Endothelial cell (in vitro differentiated cells): ENCODE measurements around the gene CFAP61. TPM values are rescaled to one million over a fixed set of nuclear protein-coding genes. Genes with fewer than 3 reads are reported as not detected.

Experiments
- DNase-seq: peaks from one replicate; pipeline ENCODE4 v3.0.0; 2021; ENCODE audit warnings: low spot score
- H3K27ac Mint-ChIP-seq: one replicate; pipeline ENCODE4 v1.8.0; 2021; ENCODE audit warnings: mixed read lengths, inconsistent platforms; ENCODE audit not compliant: unreplicated experiment
- H3K27me3 Mint-ChIP-seq: one replicate; pipeline ENCODE4 v1.8.0; 2021; ENCODE audit warnings: mild to moderate bottlenecking, moderate library complexity, mixed read lengths, inconsistent platforms; ENCODE audit not compliant: unreplicated experiment
- H3K36me3 Mint-ChIP-seq: one replicate; pipeline ENCODE4 v1.8.0; 2021; ENCODE audit warnings: mild to moderate bottlenecking, low read depth, mixed read lengths, inconsistent platforms; ENCODE audit not compliant: unreplicated experiment
- H3K4me1 Mint-ChIP-seq: one replicate; pipeline ENCODE4 v1.8.0; 2021; ENCODE audit warnings: mild to moderate bottlenecking, mixed read lengths, inconsistent platforms; ENCODE audit not compliant: unreplicated experiment
- H3K4me3 Mint-ChIP-seq: one replicate; pipeline ENCODE4 v1.8.0; 2021; ENCODE audit warnings: mild to moderate bottlenecking, mixed read lengths, inconsistent platforms; ENCODE audit not compliant: unreplicated experiment
- H3K9me3 Mint-ChIP-seq: one replicate; pipeline ENCODE4 v1.8.0; 2021; ENCODE audit warnings: mixed read lengths, inconsistent platforms; ENCODE audit not compliant: unreplicated experiment
- CTCF ChIP-seq: fragments of 200-600 bp; sonication (generic); IDR thresholded peaks from one replicate; pipeline ENCODE4 v1.5.0; 2021; ENCODE audit warnings: antibody characterized with exemption; ENCODE audit not compliant: unreplicated experiment
- total RNA-seq: library from RNA; stranded (reverse); fragmentation: NEBNext Ultra II Directional; extraction: Animal tissue kit (Norgen Biotek cat#: 25700); gene quantifications from one replicate; pipeline ENCODE4 v1.2.1, GENCODE V29; 2021; ENCODE audit not compliant: unreplicated experiment

Gene CFAP61
- total RNA-seq, 1 donor from 2014 or later = not detected

- peaks cover 28% of the 10 kb centered on the region for H3K4me1 Mint-ChIP-seq
- no peak for TF ChIP-seq CTCF
- no peak for DNase-seq
- peaks cover 21% of the 10 kb centered on the region for H3K27me3 Mint-ChIP-seq
- peak overlapping the region; percentile 55 for H3K27ac Mint-ChIP-seq
- peaks cover 10% of the 10 kb centered on the region for H3K36me3 Mint-ChIP-seq
- no peak overlapping the region for H3K4me3 Mint-ChIP-seq
- H3K9me3 Mint-ChIP-seq = no peaks in the 10 kb centered on the region
Observed at GRCh38 chr20:20020908-20021307, 31.4 kb upstream of the CFAP61 start.

DNA sequence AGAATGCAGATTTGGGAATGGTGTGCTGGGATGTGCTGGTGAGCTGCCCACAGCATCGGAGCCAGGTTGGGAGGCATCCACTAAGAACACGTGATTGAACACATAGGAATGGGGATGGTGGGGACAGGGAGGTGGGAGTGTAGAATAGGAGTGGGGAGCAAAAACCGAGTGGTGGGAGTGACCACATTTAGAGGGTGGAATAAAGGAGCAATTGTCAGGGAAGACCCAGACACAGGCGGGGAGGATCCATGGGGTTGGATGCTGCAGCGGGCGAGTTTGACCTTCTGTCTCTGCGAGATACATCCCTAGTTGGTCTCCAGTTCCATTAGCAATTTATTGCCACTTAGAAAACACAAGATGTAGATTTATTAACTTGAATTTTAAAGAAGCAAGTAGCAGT is 30.5 kb upstream of the CFAP61 start:
- Mint-ChIP-seq H3K27me3 (peaks cover 19% of the 10 kb centered on the region), H3K27ac (peak overlapping the region; percentile 14), H3K9me3 (no peaks in the 10 kb centered on the region), H3K4me3 (peak overlapping the region; percentile 29), H3K36me3 (peaks cover 10% of the 10 kb centered on the region), H3K4me1 (peaks cover 28% of the 10 kb centered on the region)
- no peak for TF ChIP-seq CTCF
- no peak for DNase-seq

- Mint-ChIP-seq H3K9me3 (no peaks in the 10 kb centered on the region), H3K27ac (no peak overlapping the region), H3K4me3 (no peak overlapping the region), H3K36me3 (peaks cover 10% of the 10 kb centered on the region), H3K4me1 (peaks cover 28% of the 10 kb centered on the region), H3K27me3 (peaks cover 18% of the 10 kb centered on the region)
- DNase-seq = no peak
- no peak for TF ChIP-seq CTCF
Observed at GRCh38 chr20:20022498-20022897, 29.8 kb upstream of the CFAP61 start.

DNA sequence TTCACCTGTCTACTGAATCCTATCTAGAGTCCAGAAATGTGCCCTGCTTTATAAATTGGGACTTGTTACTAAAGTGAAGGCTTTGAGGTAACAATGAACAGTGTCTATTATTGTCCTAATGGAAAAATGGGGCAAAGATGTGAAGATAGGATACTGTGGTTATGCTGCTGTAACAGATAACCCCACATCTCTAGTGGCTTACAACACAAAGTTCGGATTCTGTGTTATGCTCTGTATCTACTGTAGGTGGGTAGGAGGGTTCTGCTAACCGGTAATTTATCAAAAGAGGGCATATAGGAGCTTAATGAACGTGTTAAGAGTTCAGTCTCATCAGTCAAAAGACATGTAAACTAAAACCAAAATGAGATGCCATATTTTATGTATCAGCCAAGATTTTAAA is 28.9 kb upstream of the CFAP61 start:
- TF ChIP-seq CTCF = no peak
- peaks cover 20% of the 10 kb centered on the region for H3K4me1 Mint-ChIP-seq
- DNase-seq = no peak
- H3K27ac Mint-ChIP-seq = no peak overlapping the region
- no peak overlapping the region for H3K4me3 Mint-ChIP-seq
- no peaks in the 10 kb centered on the region for H3K9me3 Mint-ChIP-seq
- peaks cover 10% of the 10 kb centered on the region for H3K36me3 Mint-ChIP-seq
- peaks cover 15% of the 10 kb centered on the region for H3K27me3 Mint-ChIP-seq

GRCh38 chr20:20024942-20025341 is 27.4 kb upstream of the CFAP61 start:
- Mint-ChIP-seq H3K4me1 (peaks cover 14% of the 10 kb centered on the region), H3K27ac (no peak overlapping the region), H3K36me3 (peaks cover 5% of the 10 kb centered on the region), H3K27me3 (peaks cover 7% of the 10 kb centered on the region), H3K4me3 (no peak overlapping the region), H3K9me3 (no peaks in the 10 kb centered on the region)
- TF ChIP-seq CTCF = no peak
- no peak for DNase-seq
